Retina (tissue), 1 donor: ENCODE measurements around the gene C19orf53.
"Not testable (repeated sequence)": the region's sequence is repeated elsewhere in the genome, so short reads cannot be mapped to it uniquely, and the experiment has no call there.

Experiments used
- DNase-seq: peaks from one replicate; pipeline ENCODE4 v3.0.0-alpha.2; 2016

Gene C19orf53

DNA sequence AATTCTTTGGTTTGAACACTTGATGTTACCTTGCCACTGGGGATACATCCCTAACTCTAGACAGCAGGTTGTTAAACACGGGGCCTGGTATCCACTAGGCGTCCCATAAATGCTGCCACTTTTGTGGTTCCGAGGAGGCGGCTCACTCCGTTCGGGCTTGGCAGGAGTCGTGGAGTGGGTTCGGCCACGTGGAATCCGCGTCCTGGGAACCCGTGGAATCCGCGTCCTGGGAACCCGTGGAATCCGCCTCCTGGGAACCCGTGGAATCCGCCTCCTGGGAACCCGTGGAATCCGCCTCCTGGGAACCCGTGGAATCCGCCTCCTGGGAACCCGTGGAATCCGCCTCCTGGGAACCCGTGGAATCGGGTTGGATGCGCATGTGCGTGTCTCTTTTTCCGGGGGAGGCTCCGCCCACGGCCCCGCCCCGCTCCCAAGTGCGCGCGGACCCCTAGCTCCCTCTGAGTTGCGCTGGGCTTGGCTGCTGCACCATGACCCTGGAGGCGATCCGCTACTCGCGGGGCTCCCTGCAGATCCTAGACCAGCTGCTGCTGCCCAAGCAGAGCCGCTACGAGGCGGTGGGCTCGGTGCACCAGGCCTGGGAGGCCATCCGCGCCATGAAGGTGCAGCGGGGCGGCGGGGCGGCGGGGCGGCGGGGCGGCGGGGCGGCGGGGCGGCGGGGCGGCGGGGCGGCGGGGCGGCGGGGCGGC lies 10.0 kb upstream of the C19orf53 start, which contains the start of gene MRI1:
Gene MRI1, plus strand, starts transcription at position 422 of the 707 bp plus-strand sequence. Its CDS starts 67 bp downstream, at position 489.
- DNase-seq, result peak; percentile 80

DNA sequence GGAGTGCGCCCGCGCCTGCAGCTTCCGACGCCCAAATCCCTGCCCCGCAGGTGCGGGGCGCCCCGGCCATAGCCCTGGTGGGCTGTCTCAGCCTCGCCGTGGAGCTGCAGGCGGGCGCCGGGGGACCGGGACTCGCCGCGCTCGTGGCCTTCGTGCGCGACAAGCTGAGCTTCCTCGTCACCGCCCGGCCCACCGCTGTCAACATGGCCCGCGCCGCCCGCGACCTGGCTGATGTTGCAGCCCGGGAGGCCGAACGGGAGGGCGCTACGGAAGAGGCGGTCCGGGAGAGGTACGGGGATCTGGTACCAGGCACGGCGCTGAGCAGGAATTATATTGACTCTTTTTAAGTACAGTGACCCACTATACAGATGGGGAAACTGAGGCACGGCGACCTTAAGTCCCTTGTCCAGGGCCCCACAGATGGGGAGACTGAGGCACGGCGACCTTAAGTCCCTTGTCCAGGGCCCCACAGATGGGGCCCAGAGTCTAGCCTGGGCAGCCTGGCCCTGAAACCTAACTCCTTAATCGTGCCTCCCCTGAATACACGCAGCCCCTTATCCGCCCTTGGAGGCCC lies 9.3 kb upstream of the C19orf53 start:
- DNase-seq, result peak; percentile 48

DNA sequence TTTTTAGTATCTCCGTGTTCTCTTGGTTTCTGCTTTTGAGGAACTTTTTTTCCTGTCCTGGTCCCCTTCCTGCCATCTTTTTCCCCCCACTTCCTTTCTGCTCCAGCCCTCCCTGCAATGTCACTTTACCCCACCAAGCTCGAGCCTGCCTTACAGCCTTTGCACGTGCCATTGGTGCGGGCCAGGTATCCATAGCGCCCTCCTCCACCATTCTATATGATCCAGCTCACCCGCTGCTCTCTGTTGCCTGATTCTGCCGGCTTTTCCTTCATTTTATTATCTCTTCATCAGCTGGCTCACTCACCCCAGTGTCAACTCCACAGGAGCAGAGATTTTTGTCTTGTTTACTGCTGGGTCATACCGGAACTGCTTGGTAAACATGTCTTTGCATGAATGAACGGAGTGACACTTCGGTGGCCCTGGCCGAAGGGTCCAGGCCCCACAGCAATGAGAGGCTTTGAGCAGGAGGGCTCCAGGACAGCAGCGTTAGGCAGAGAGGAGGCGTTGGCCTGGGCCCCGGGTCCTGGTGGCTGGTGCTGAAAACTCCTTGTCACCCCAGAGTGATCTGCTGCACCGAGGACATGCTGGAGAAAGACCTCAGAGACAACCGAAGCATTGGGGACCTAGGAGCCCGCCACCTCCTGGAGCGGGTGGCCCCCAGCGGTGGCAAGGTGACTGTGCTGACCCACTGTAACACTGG lies 8.7 kb upstream of the C19orf53 start:
- no peak for DNase-seq

DNA sequence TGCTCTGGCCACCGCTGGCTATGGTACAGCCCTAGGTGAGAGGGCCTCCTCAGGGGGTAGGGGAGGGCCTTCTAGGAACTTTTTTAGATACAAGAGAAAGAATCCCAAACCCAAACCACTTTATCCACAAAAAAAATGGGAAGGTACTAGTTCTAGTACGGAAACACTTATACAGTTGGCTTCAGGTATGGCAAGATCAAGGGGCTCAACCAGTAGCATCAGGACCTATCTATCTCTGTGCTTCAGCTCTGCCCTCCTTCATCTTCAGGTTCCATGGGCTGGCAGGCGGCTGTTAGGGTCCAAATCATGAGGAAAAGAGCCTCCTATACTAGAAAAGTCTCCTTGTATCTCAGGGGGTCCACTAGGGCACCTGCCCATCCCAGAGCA lies 8.2 kb upstream of the C19orf53 start:
- DNase-seq, result no peak

DNA sequence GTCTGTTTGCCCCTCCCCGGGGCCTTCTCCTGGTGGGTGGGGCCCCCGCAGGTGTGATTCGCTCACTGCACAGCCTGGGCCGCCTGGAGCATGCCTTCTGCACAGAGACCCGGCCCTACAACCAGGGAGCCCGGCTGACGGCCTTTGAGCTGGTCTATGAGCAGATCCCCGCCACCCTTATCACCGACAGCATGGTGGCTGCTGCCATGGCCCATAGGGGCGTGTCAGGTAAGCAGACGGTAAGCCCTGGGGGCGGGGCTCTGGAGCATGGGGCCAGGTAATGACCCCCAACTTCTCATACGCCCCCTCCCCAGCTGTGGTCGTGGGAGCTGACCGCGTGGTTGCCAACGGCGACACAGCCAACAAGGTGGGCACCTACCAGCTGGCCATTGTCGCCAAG lies 5.7 kb upstream of the C19orf53 start:
- no peak for DNase-seq

DNA sequence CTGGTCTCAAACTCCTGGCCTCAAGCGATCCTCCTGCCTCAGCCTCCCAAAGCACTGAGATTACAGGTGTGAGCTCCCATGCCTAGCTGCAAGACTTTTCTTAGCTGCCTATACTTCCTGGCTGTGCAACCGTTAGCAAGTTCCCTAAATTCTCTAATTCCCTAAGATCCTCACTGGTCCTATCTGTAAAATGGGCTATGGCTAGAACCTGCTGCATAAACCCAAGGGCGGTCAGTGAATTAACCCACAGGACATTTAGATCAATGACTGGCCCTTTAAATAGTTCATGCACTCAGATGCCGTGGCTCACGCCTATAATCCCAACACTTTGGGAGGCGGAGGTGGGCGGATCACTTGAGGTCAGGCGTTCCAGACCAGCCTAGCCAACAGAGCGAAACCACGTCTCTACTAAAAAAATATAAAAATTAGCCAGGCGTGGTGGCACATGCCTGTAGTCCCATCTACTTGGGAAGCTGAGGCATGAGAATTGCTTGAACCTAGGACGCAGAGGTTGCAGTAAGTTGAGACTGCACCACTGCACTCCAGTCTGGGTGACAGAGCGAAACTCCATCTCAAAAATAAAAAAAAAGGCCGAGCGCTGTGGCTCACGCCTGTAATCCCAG lies 4.1 kb upstream of the C19orf53 start:
- no peak for DNase-seq

DNA sequence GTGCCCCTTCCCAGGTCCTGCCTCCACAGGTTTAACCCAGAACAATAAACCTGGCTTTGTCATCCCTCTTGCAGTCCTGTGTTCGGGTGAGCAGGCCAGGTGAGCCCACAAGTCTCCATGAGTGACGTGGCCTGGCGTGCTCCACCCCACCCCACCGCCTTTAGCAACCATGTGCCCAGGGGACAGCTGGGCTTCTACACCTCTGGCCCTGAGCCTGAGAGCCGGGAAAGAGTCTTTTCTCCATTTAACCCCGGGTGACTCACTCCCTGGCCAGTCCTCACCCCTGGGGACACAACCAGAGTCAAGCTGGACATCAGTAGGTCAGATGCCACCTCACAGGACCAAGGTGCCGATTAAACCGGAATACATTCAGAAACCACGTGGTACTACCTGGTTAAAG lies 4.1 kb downstream of the C19orf53 start:
- no peak for DNase-seq

DNA sequence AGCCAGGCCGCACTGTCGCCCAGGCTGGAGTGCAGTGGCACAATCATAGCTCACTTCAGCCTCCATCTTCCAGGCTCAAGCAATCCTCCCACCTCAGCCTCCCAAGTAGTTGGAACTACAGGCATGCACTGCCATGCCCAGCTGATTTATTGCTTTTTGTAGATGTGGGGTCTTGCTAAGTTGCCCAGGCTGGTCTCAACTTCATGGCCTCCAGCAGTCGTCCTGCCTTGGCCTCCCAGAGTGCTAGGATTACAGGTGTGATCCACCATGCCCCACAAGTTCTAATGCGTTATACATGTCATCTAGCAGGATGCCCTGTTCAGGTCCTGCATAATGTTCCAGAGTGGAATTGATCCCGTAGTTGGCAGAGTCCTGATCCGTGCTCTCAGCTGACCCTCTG lies 4.6 kb downstream of the C19orf53 start:
- DNase-seq, result no peak

DNA sequence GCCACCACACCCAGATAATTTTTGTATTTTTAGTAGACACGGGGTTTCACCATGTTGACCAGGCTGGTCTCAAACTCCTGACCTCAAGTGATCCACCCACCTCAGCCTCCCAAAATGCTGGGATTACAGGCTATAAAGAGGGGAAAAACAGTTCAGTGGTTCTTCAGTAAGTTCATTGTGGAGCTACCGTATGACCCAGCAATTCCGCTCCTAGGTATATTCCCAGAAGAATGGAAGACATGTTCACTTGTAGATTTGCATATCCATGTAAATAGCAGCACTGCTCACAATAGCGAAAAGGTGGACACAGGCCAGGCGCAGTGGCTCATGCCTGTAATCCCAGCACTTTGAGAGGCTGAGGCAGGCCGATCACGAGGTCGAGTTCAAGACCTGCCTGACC lies 5.5 kb downstream of the C19orf53 start:
- not testable (repeated sequence) for DNase-seq

DNA sequence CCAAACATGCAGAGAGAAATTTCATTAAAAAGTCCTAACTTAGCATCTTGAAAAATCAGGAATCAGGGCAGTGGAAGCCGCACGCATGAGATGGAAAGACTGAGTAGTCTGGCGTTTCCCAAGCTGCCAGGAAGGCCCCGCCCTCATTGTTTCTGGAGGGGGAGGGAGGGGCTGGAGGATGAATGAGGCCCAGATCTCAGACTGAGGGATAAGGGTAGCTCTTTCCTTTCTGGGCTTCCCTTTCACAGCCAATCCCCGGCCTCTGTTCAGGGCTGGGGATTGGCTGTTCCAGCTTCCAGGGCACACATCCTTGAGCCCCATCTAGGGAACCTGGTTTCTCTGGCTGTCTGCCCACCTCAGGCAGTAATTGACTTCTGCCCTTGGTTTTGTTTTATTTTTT lies 7.3 kb downstream of the C19orf53 start:
- DNase-seq, result peak; percentile 37

DNA sequence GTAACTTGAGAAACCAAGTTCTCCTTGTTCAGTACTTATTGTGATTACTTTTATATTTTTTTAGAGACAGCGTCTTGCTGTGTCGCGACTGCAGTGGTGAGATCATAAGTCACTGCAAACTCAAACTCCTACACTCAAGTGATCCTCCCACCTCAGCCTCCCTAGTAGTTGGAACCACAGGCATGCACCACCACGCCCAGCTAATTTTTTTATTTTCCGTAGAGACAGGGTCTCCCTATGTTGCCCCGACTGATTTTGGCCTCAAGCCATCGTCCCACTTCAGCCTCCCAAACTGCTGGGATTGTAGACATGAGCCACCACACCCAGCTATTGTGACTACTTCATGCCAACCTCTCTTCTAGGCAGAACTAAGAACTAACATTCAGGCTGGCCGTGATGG lies 8.3 kb downstream of the C19orf53 start:
- no peak for DNase-seq

DNA sequence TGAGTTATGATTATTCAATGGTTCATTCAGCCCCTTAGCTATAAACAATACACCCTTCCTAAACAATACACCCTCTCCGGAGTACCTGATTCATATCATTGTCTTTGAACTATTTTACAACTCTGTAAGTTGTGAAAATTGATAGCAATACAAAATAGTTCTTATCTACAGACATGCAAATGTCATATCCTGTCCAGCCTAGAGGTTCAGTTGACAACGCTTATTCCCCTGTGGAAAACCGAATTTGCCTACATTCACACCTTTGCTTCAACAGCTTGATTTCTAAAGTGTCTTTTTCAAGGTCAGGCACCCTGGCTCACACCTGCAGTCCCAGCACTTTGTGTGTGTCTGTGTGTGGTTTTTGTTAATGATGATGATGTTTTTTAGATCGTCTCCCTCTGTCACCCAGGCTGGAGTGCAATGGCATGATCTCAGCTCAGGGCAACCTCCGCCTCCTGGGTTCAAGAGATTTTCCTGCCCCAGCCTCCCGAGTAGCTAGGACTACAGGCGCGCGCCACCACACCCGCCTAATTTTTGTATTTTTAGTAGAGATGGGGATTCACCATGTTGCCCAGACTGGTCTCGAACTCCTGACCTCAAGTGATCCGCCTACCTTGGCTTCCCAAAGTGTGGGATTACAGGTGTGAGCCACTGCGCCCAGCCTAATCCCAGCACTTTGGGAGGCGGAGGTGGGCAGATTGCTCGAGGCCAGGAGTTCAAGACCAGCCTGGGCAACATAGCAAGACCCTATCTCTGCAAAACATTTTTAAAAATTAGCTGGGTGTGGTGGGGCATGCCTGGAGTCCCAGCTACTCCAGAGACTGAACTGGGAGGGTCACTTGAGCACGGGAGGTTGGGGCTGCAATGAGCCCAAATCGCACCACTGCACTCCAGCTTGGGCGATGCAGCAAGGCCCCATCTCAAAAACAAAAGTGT lies 9.6 kb downstream of the C19orf53 start:
- DNase-seq, result no peak

DNA sequence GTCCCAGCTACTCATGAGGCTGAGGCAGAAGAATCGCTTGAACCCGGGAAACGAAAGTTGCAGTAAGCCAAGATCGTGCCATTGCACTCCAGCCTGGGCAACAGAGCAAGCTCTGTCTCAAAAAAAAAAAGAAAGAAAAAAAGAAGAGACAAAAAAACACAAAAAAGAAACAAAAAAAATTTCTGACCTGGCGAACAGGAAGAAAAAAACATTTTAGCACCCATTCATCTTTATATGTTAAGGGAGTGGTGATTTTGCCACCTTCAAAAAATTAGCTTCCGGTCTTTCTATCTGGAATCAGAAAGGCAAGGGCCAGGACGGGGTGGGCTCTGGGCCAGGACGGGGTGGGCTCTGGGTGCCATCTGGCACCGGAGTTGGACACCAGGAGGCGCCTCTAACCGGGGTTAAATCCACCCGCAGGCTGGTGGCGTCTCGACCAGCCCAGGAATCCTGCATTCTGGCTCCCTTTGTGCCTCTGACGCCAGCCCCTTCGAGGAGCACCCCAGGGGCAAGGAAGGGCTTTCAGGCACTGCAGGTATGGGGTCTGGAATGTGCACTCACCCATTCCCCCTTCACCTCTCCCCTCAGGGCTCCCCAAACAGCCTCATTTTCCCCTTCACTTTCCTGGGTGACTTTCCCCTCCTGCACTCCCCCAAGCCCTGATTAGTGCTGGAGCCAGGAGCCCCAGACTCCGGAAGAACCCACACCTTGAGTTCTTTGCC lies 10.6 kb downstream of the C19orf53 start:
- peak; percentile 53 for DNase-seq

DNA sequence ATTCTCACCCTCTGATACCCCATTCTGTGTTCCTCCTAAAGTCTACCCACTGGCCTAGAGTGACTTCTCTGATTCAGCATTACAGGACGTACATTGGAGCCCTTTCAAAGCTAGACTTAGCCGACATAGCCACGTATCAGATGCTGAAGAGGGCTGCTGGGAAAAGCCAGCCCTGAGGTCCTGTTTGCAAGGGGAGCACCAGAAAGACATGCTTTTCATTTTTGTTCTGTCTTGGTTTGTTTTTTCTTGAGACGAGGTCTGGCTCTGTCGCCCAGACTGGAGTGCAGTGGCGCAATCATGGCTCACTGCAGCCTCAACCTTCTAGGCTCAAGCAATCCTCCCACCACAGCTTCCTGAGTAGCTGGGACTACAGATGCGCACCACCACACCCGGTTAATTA lies 14.7 kb downstream of the C19orf53 start:
- DNase-seq, result no peak

DNA sequence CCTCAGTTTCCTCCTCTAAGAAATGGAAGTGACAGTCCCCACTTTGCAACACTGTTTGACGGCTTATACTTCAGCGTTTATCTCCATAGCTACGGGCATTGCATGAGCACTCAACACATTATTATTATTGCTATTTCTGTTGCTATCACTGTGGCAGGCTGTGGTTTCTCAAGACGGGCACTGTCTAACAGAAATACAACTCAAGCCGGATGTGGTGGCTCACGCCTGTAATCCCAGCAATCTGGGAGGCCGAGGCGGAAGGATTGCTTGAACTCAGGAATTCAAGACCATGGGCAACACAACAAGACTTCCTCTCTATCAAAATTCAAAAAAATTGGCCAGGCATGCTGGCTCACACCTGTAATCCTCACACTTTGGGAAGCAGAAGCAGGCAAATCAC lies 16.1 kb downstream of the C19orf53 start:
- DNase-seq, result no peak

DNA sequence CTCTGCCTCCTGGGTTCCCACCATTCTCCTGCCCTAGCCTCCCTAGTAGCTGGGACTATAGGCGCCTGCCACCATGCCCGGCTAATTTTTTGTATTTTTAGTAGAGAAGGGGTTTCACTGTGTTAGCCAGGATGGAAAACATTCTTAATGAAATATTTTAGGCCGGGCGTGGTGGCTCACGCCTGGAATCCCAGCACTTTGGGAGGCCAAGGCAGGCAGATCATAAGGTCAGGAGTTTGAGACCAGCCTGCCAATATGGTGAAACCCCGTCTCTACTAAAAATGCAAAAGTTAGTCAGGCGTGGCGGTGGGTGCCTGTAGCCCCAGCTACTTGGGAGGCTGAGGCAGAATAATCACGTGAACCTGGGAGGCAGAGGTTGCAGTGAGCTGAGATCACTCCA lies 19.1 kb downstream of the C19orf53 start:
- not testable (repeated sequence) for DNase-seq

DNA sequence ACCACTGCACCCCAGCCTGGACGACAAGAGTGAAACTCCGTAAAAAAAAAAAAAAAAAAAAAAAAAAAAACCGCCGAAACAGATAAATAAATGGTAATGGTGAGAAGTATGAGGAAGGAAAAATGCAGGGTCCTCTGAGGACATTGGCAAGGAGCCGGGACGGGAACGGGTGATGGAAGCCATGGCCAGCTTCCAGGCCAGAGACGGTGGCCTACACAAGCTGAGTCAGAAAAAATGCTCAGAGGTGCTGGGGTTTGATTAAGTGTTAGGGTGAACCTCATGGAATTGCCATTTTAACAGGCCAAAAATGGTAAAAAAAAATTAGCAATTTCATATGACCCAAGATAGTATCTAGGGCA lies 20.1 kb downstream of the C19orf53 start:
- DNase-seq, result no peak

DNA sequence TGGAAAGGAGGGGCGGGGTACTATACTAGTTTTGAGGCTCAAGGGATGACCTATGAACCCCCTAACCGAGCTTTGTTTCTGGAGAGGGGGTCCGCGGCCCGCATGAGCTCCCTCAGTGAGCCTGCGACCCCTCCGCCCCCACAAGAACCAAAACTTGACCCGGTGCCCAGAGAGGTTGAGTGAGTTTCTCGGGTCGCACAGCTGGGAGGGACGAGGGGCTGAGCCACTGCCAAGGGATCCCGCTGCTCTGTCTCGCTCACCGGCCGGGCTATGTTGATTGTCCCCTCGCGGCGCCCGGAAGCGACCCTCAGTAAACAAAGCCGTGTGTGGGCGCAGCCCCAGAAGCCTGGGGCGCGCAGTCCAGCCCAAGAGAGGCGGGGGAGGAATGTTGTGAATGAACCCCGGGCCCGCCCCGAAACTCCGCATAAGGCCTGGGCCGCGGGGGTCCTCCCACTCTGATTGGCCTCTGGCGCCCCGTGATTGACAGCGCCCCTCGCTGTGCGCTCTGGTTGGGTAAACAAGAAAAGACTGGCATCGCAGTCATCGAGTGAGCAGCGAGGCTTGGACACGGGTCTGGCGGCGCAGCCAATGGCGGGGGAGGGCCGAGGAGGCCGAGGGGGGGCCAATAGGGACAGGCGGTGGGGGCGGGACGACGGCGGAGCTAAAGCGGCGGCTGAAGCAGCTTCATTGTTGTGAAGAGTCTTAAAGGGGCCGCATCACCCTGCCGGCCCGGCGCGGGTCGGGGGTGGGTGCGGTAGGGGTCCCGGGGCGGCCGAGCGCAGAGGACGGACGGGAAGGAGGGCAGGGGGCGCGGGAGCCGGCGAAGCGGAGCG lies 20.7 kb downstream of the C19orf53 start, which contains the start of gene ZSWIM4:
Gene ZSWIM4, plus strand, starts transcription at position 687 of the 833 bp plus-strand sequence. CDS start 206 bp downstream, outside the sequence.
- DNase-seq, result peak; percentile 97

DNA sequence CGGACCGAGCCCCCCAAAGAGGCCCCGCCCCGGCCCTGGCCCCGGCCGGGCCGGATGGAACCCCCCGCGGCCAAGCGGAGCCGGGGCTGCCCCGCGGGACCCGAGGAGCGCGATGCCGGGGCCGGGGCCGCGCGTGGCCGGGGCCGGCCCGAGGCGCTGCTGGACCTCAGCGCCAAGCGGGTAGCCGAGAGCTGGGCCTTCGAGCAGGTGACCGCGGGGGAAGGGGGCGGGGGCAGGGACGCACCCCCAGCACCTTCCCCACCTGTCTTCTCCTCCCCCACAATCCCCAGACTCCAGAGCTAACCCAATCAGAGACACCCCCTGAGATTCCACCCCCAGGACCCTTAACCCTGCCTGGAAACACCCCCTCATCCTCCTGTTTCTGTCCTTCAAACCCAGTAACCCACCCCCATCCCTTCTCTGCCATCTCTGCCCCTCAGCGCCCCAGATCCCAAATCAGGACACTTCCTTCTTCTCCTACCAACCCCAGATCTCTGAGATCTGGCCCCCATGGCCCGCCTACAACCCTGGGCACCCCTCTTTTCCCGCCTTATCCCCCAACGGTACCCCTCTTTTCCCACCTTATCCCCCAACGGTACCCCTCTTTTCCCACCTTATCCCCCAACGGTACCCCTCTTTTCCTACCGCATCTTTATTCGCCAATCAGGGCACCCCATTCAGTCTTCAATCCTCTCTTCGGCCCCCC lies 21.5 kb downstream of the C19orf53 start:
- peak; percentile 18 for DNase-seq
